ENCODE results near the gene TLE1. TPM values are rescaled to one million over a fixed set of nuclear protein-coding genes. Genes with fewer than 3 reads are reported as not detected.
"Not testable (repeated sequence)": the region's sequence is repeated elsewhere in the genome, so short reads cannot be mapped to it uniquely, and the experiment has no call there.

The TLE1 gene
- total RNA-seq, 4 donors from 2014 or later = 52.3 to 125 (median 76.8) TPM

GRCh38 chr9:81646337-81646736 is 43.0 kb downstream of the TLE1 start:
- Histone ChIP-seq H3K36me3 (peaks cover 0 to 22% (median 7%) of the 10 kb centered on the region in 4 donors), H3K27me3 (no peaks in the 10 kb centered on the region), H3K4me1 (peaks cover 0 to 26% (median 18%) of the 10 kb centered on the region in 4 donors), H3K9me3 (no peaks in the 10 kb centered on the region), H3K27ac (replicated peaks in 1 of 4) (no peak overlapping the region), H3K4me3 (no peak overlapping the region)
- 88% methylated on average over 3 of the region's 3 CpGs for WGBS
- no peak for TF ChIP-seq CTCF (IDR thresholded peaks at IDR 0.05)
- intact Hi-C loops (cut with DNase I) = no loop called here
- no peak for DNase-seq (ENCODE audit: extremely low spot score)

- H3K4me3 ChIP-seq; H3K4me1 ChIP-seq; H3K36me3 ChIP-seq; intact Hi-C loops (cut with DNase I); H3K9me3 ChIP-seq; H3K27ac ChIP-seq (replicated peaks in 1 of 4); H3K27me3 ChIP-seq; DNase-seq (ENCODE audit: extremely low spot score): not testable (repeated sequence)
- WGBS = 79% methylated on average over 6 of the region's 6 CpGs
These were observed 44.8 kb downstream of the TLE1 start for GRCh38 chr9:81644513-81644912.

- Histone ChIP-seq H3K9me3 (no peaks in the 10 kb centered on the region), H3K4me3 (no peak overlapping the region), H3K27me3 (no peaks in the 10 kb centered on the region), H3K36me3 (peaks cover 0 to 21% (median 5%) of the 10 kb centered on the region in 4 donors), H3K27ac (replicated peaks in 1 of 4) (no peak overlapping the region), H3K4me1 (peaks cover 3 to 50% (median 33%) of the 10 kb centered on the region in 4 donors)
- no peak for TF ChIP-seq POLR2A (IDR thresholded peaks at IDR 0.05; ENCODE audit: low read depth)
- TF ChIP-seq EP300 (IDR thresholded peaks at IDR 0.05) = no peak
- no peak for TF ChIP-seq POLR2AphosphoS5 (IDR thresholded peaks at IDR 0.05)
- TF ChIP-seq CTCF (IDR thresholded peaks at IDR 0.05) = no peak
- DNase-seq (ENCODE audit: extremely low spot score) = no peak
- WGBS = 88% methylated on average over 1 of the region's 1 CpG
- intact Hi-C loops (cut with DNase I) = no loop called here
These were observed 52.1 kb downstream of the TLE1 start for GRCh38 chr9:81637276-81637675.

- Histone ChIP-seq H3K27ac (replicated peaks in 1 of 4) (no peak overlapping the region), H3K9me3 (no peaks in the 10 kb centered on the region)
- intact Hi-C loops (cut with DNase I) = no loop called here
These were observed 53.1 kb downstream of the TLE1 start for GRCh38 chr9:81636255-81636599.

GRCh38 chr9:81635521-81636254 is 53.7 kb downstream of the TLE1 start:
- DNase-seq (ENCODE audit: extremely low spot score) = no peak
- Histone ChIP-seq H3K4me3 (no peak overlapping the region), H3K27me3 (no peaks in the 10 kb centered on the region), H3K4me1 (peaks cover 3 to 50% (median 33%) of the 10 kb centered on the region in 4 donors), H3K27ac (replicated peaks in 1 of 4) (no peak overlapping the region), H3K9me3 (no peaks in the 10 kb centered on the region), H3K36me3 (peaks cover 0 to 33% (median 10%) of the 10 kb centered on the region in 4 donors)
- WGBS = 79% methylated on average over 1 of the region's 1 CpG
- TF ChIP-seq POLR2A (IDR thresholded peaks at IDR 0.05; ENCODE audit: low read depth) (no peak), CTCF (IDR thresholded peaks at IDR 0.05) (no peak), POLR2AphosphoS5 (IDR thresholded peaks at IDR 0.05) (no peak), EP300 (IDR thresholded peaks at IDR 0.05) (no peak)
- intact Hi-C loops (cut with DNase I) = no loop called here

More at GRCh38 chr9:81636255-81636599, 53.1 kb downstream of the TLE1 start:
- DNase-seq (ENCODE audit: extremely low spot score) = no peak
- Histone ChIP-seq H3K4me3 (no peak overlapping the region), H3K27me3 (no peaks in the 10 kb centered on the region), H3K4me1 (peaks cover 3 to 50% (median 33%) of the 10 kb centered on the region in 4 donors), H3K36me3 (peaks cover 0 to 31% (median 9%) of the 10 kb centered on the region in 4 donors)
- TF ChIP-seq EP300 (IDR thresholded peaks at IDR 0.05) (no peak), POLR2A (IDR thresholded peaks at IDR 0.05; ENCODE audit: low read depth) (no peak), CTCF (IDR thresholded peaks at IDR 0.05) (no peak), POLR2AphosphoS5 (IDR thresholded peaks at IDR 0.05) (no peak)
- 71% methylated on average over 3 of the region's 3 CpGs for WGBS
